PC-3 (cell line): ENCODE results near the gene MUL1.

ENCODE experiments used
- EZH2 ChIP-seq: fragments of 300-600 bp; sonication (generic); IDR thresholded peaks from one replicate; pipeline ENCODE4 v1.6.1; 2017; ENCODE audit warnings: antibody characterized with exemption, mild to moderate bottlenecking, low read length; ENCODE audit not compliant: unreplicated experiment
- EZH2phosphoT487 ChIP-seq: fragments of 300-600 bp; sonication (generic); IDR thresholded peaks from 2 replicates; pipeline ENCODE4 v1.6.1; 2018; ENCODE audit warnings: mild to moderate bottlenecking, antibody characterized with exemption, low read length, borderline replicate concordance
- TF ChIP-seq, protein P1 (sequence below): fragments of 300-600 bp; sonication (generic); conservative IDR thresholded peaks from 2 replicates; pipeline ENCODE4 v1.5.1; 2017; ENCODE audit warnings: antibody characterized with exemption, low read depth, mild to moderate bottlenecking, low read length

DNA sequence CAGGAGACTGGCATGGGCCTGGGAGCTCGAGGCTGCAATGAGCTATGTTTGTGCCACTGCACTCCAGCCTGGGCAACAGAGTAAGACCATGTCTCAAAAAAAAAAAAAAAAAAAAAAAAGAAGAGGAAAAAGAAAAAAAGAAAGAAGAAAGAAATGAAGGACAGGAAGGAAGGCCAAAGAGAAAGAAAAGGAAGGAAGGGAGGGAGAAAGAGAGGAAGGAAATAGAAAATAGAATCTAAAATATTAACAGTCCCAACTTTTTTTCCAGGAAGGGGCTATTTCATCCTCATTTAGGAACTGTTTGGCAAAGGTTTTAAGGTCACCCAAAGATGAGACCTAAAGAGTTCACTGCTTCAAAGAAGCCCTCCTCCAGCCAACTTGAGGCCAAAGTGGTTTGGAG lies 2.5 kb downstream of the MUL1 start:
- TF ChIP-seq, protein P1, sequence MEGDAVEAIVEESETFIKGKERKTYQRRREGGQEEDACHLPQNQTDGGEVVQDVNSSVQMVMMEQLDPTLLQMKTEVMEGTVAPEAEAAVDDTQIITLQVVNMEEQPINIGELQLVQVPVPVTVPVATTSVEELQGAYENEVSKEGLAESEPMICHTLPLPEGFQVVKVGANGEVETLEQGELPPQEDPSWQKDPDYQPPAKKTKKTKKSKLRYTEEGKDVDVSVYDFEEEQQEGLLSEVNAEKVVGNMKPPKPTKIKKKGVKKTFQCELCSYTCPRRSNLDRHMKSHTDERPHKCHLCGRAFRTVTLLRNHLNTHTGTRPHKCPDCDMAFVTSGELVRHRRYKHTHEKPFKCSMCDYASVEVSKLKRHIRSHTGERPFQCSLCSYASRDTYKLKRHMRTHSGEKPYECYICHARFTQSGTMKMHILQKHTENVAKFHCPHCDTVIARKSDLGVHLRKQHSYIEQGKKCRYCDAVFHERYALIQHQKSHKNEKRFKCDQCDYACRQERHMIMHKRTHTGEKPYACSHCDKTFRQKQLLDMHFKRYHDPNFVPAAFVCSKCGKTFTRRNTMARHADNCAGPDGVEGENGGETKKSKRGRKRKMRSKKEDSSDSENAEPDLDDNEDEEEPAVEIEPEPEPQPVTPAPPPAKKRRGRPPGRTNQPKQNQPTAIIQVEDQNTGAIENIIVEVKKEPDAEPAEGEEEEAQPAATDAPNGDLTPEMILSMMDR = no peak
- TF ChIP-seq EZH2 (no peak), EZH2phosphoT487 (no peak)
